HG03469 (cell line): ENCODE measurements around the gene RNF224.

Experiments
- ATAC-seq: cut with Tn5 transposase; IDR thresholded peaks from one replicate; pipeline ENCODE4 v1.9.1; 2021; ENCODE audit warnings: mild to moderate bottlenecking, moderate library complexity, moderate number of reproducible peaks; ENCODE audit not compliant: unreplicated experiment

Gene RNF224

DNA sequence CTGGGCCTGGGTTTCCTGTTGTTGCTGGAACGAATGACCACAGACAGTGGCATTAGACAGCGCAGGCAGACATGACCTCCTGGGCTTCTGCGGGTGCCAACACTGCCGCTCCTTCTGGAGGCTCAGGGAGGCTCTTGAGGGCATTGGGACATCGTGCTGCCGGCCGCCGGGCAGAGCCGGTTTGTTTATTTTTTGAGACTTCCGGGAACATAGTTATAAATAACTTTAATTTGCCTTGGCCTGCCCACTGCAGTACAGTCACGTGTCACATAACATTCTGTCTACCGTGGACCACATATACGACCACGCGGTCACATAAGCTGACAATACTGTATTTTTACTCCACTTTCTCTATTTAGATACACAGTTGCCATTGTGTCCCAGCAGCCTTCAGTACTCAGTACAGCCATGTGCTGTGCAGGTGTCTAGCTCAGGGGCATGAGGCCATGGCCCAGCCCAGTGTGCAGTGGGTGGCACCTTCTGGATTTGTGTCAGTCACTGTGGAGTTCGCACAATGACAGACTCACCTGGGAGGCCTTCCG, 42.0 kb downstream of the RNF224 start:
- no peak for ATAC-seq

- no peak for ATAC-seq
Measured at GRCh38 chr9:137270929-137271695, 43.8 kb downstream of the RNF224 start.

GRCh38 chr9:137271696-137272076, 44.4 kb downstream of the RNF224 start:
- ATAC-seq, result no peak

DNA sequence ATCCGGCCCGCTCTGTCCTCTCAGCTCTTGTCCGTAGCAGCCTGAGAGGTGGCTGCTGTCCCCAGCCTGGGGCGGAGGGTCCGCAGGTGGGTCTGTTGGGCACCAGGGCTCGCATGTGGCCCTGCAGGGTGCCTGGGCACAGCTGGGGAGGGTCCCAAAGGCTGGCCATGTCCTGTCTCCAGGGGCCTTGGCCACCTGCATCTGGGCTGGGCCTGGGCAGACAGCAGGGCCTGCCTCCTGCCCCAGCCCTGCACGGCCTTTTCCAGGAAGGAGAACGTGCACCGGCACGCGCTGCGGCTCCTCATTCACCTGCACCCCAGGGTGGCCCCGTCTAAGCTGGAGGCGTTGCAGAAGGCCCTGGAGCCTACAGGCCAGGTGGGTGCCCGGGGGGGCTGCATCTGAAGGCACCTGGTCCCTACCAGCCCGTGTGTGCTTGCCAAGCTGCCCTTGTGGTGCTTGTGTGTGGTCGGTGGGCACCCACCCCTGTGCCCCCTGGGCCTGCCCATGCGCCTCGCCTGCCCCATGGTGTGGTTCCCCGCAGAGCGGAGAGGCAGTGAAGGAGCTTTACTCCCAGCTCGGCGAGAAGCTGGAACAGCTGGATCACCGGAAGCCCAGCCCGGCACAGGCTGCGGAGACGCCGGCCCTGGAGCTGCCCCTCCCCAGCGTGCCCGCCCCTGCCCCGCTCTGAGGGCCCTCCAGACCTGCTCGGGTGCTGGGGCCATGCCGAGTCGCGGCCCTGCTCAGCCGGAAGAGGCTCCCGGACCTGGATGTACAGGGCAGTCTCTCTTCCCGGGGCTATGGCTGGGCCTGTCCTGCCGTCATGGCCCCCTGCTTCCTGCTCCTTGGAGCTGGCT, 45.2 kb downstream of the RNF224 start:
- ATAC-seq, result no peak

GRCh38 chr9:137273095-137273490, 45.8 kb downstream of the RNF224 start:
- no peak for ATAC-seq

GRCh38 chr9:137273611-137274320, 46.5 kb downstream of the RNF224 start:
- no peak for ATAC-seq

GRCh38 chr9:137275203-137275587, 47.9 kb downstream of the RNF224 start:
- no peak for ATAC-seq

DNA sequence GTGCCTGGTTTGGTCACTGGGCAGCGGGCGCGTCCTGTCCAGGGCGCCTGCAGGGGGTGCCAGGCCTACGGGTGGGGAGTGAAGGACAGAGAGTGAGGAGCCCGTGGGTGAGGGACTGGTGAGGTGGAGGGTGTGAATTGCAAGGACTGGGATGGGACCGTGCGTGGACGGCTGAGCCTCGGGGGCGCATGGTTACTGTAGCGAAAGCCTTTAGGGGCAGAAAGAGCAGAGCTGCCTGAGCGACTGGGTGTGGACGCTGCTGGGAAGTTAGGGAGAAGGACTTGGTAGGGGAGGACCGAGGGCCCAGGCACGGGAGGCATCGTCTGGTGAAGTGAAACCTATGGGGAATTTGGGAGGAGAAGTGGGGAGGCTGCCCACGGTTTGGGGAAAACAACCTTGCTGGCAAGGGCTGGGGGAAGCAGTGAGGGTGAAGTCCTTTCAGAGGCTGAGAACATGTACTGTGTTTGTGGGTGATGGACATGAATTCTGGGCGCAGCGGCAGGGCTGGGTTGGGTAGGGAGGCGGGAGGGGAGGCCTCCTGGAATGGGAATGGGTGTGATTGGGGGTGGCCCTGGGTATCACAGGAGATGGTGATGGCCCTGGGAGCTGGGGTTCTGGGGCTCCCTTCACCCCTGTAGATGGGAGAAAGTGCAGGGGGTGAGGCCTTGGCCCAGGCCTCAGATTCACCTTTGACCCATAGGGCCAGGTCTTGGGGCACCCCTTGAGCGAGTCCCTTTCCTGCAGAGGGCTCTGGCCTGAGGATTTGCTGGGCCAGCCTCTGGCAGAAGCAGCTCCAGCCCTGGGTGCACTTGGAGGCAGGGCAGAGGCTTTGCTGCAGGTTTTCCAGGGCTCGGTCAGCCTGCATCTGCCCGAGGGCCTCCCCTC, 48.5 kb downstream of the RNF224 start:
- no peak for ATAC-seq

- no peak for ATAC-seq
Measured at GRCh38 chr9:137276473-137277328, 49.4 kb downstream of the RNF224 start.

DNA sequence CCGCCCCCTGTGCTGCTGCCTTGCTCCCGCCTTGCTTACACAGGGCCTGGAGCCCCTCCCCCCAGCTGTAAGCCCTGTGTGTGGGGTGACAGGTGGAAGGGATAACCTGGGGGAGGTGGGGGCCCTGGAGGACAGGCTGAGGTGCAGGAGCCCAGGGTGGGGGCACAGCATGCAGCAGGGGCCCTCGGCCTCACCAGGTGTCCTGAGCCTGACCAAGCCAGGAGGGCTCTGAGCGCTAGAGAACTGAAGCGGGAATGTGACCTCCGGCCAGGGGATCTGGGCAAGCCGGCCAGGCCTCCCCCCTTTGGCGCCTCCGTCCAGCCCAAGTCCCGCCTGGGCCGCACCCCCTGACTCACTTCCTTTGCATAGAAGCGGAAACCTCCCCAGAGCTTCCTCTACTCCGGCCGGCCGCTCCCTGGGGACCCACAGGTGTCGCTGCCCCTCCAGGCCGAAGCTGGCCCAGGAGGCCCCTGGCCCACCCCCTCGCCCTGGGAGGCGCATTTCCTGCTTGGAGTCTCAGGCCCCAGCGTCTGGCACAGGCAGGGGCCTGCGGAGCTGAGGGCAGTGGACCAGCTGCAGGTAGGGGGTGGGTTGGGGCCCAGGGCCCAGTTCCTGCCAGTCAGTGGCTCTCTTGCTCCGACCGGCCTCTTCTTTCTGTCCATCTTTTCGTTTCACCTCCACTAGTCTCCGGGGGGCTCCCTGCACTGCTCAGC, 50.2 kb downstream of the RNF224 start, which contains the start of gene TOR4A:
TOR4A (plus strand) TSS at position 398 of the 713 bp plus-strand sequence. CDS start 964 bp downstream, outside the sequence.
- no peak for ATAC-seq

DNA sequence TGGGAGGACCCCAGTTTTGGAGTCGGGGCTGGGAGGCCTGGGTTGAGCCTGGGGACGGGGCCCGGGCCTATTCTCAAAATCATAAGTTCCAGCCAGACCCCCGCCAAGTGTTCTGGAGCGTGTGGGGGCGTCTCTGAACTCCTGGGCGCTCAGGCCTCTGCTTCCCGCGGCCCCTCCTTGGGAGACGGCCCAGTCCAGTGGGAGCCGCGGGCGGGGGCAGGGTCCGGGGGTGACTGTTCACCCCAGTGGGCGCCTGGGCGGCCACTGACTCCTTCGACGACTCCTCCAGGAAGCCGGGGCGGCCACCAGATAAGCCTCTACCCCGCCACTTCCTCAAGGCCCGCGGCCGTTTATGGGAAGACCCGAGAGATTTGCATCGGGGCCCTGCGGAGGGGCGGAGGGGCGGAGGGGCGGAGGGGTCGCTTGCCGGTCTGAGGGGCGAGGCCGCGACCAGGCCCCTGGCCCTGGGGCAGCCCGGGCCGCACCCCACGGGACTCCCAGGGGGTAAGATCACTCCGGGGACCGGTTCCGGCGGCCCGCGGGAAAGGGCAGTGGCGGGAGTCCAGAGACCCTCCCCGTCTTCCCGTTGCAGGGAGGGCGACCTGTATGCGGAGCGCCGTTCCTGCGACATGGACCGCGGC, 50.9 kb downstream of the RNF224 start:
- no peak for ATAC-seq
